RPMI7951 (cell line): ENCODE data around the gene R3HDM2. TPM values are rescaled to one million over a fixed set of nuclear protein-coding genes. Genes with fewer than 3 reads are reported as not detected.

Experiments used
- total RNA-seq: library from RNA; depleted of rRNA; stranded (reverse); fragments of >200 nt; shearing (Covaris generic); gene quantifications from 2 replicates; pipeline ENCODE4 v1.2.3, GENCODE V29; 2014; rRNA removed

R3HDM2 gene
- total RNA-seq, 1 experiment from 2014 or later, result 10.8 TPM

Other genes with a start within 250 kb of the R3HDM2 start
- 1.7 and 4.1 TPM in 2 replicates for gene NXPH4, start 214.2 kb downstream of the R3HDM2 start, total RNA-seq
- 89.3 and 108 TPM in 2 replicates for gene SHMT2, start 201.3 kb downstream of the R3HDM2 start, total RNA-seq
- 0.84 TPM in 1 of 2 replicates, not detected in the other for gene STAC3, start 179.9 kb downstream of the R3HDM2 start, total RNA-seq
- gene INHBC, start 3.7 kb upstream of the R3HDM2 start, total RNA-seq, result not detected in 2 replicates
- gene INHBE, start 24.3 kb upstream of the R3HDM2 start, total RNA-seq, result 0.24 and 0.88 TPM in 2 replicates
- gene GLI1, start 28.7 kb upstream of the R3HDM2 start, total RNA-seq, result 0.49 and 0.60 TPM in 2 replicates
- 0.20 TPM in 1 of 2 replicates, not detected in the other for gene ARHGAP9, start 48.8 kb upstream of the R3HDM2 start, total RNA-seq
- 79.7 and 94.8 TPM in 2 replicates for gene MARS1, start 57.0 kb upstream of the R3HDM2 start, total RNA-seq
- 19.1 and 24.8 TPM in 2 replicates for gene DDIT3, start 89.5 kb upstream of the R3HDM2 start, total RNA-seq
- 1.7 and 2.1 TPM in 2 replicates for gene MBD6, start 91.8 kb upstream of the R3HDM2 start, total RNA-seq
- gene DCTN2, start 116.1 kb upstream of the R3HDM2 start, total RNA-seq, result 123 and 155 TPM in 2 replicates
- gene KIF5A, start 119.0 kb upstream of the R3HDM2 start, total RNA-seq, result 0.60 and 1.9 TPM in 2 replicates
- gene PIP4K2C, start 160.1 kb upstream of the R3HDM2 start, total RNA-seq, result 15.9 and 19.3 TPM in 2 replicates
- gene DTX3, start 173.8 kb upstream of the R3HDM2 start, total RNA-seq, result 9.9 and 10.7 TPM in 2 replicates
- 9.4 and 11.5 TPM in 2 replicates for gene ARHGEF25, start 180.4 kb upstream of the R3HDM2 start, total RNA-seq
- gene B4GALNT1, start 202.2 kb upstream of the R3HDM2 start, total RNA-seq, result 11.9 and 14.4 TPM in 2 replicates